ENCODE measurements around the gene TTC9B. TPM values are rescaled to one million over a fixed set of nuclear protein-coding genes. Genes with fewer than 3 reads are reported as not detected.

The TTC9B gene
- total RNA-seq, 4 donors from 2014 or later = not detected

DNA sequence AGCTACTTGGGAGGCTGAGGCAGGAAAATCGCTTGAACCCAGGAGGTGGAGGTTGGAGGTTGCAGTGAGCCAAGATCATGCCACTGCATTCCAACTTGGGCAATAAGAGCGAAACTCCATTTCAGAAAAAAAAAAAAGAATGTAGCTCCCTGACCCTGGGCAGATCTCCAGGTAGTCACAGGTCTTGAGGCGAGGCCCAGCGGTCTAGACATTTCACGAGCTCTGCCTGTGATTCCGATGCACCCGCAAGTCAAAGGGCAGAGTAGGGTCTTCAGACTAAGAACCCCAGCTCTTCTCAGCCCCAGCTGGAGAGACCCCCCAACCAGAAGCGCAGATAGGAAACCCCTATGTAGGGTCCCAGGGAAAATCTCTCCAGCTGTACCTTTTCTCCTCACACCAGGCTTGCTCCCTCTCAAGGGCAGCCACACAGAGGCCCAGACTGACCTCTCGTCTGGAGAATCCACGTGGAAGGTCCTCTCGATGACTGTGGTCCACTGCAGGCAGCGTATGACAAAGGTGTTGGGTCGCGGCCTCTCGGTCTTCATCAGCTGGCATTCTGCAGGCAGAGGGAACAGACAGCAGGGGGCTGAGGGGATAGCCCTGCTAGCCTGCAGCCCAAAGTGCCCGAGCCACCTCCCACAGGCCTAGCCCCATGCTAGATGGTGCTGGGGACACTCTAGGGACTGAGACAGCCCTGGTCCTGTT lies 36.7 kb upstream of the TTC9B start:
- 92 to 95% methylated on average over 4 to 10 of the region's 16 CpGs for WGBS, 2 donors
- H3K9me3 ChIP-seq = no peaks in the 10 kb centered on the region
- H3K27me3 ChIP-seq = no peaks in the 10 kb centered on the region
- H3K27ac ChIP-seq = no peak overlapping the region
- H3K4me3 ChIP-seq = no peak overlapping the region
- H3K36me3 ChIP-seq = peaks cover 20 to 68% (median 22%) of the 10 kb centered on the region in 3 donors
- TF ChIP-seq POLR2A (IDR thresholded peaks at IDR 0.05) = no peak
- no peak for TF ChIP-seq CTCF (IDR thresholded peaks at IDR 0.05)
- DNase-seq = no peak
- H3K4me1 ChIP-seq = peaks cover 7 to 45% (median 10%) of the 10 kb centered on the region in 3 donors
- intact Hi-C loops (cut with DNase I) = no loop called here

DNA sequence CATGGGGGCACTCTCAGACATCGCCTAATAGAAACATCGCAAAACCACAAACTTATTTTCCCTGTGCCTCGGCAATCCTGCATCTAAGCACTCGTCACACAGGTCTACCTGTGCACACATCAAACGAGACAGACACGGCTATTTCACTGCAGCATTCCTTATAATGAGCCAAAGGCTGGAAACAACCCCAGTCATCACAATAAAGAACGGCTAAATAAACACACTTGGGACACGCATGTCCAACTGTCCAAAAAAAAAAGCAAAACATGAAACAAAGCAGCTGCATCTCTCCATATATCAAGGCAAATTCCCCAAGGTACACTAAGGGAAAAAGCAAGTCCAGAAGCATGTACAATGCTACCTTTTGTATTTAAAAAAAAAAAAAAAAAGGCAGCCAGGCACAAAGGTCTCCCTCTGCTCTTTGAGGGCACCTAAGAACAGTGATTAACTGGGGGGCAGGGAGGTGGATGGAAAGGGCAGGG lies 35.5 kb upstream of the TTC9B start:
- DNase-seq = no peak
- Histone ChIP-seq H3K9me3 (no peaks in the 10 kb centered on the region), H3K27ac (no peak overlapping the region), H3K4me1 (peaks cover 7 to 46% (median 10%) of the 10 kb centered on the region in 3 donors), H3K36me3 (peaks cover 20 to 78% (median 22%) of the 10 kb centered on the region in 3 donors), H3K4me3 (no peak overlapping the region), H3K27me3 (no peaks in the 10 kb centered on the region)
- TF ChIP-seq POLR2A (IDR thresholded peaks at IDR 0.05) (no peak), CTCF (IDR thresholded peaks at IDR 0.05) (no peak)
- intact Hi-C loops (cut with DNase I) = no loop called here
- 61 to 80% methylated on average over 8 of the region's 8 CpGs for WGBS, 2 donors

- Histone ChIP-seq H3K9me3 (no peaks in the 10 kb centered on the region), H3K36me3 (peaks cover 20 to 90% (median 22%) of the 10 kb centered on the region in 3 donors)
- no peak for TF ChIP-seq CTCF (IDR thresholded peaks at IDR 0.05)
- TF ChIP-seq POLR2A (IDR thresholded peaks at IDR 0.05) = no peak
These were observed 34.2 kb upstream of the TTC9B start for GRCh38 chr19:40252395-40252794.

GRCh38 chr19:40251991-40252390 lies 33.8 kb upstream of the TTC9B start:
- H3K27ac ChIP-seq = no peak overlapping the region
- no peak for TF ChIP-seq POLR2A (IDR thresholded peaks at IDR 0.05)
- TF ChIP-seq CTCF (IDR thresholded peaks at IDR 0.05) = no peak
- no peak for DNase-seq
- no peaks in the 10 kb centered on the region for H3K9me3 ChIP-seq
- H3K27me3 ChIP-seq = no peaks in the 10 kb centered on the region
- 64 to 93% methylated on average over 3 to 4 of the region's 4 CpGs for WGBS, 2 donors
- H3K4me3 ChIP-seq = no peak overlapping the region
- H3K4me1 ChIP-seq = peaks cover 3 to 36% (median 4%) of the 10 kb centered on the region in 3 donors
- peaks cover 20 to 94% (median 22%) of the 10 kb centered on the region in 3 donors for H3K36me3 ChIP-seq
- intact Hi-C loops (cut with DNase I) = no loop called here

More at GRCh38 chr19:40252395-40252794, 34.2 kb upstream of the TTC9B start:
- 54 to 58% methylated on average over 7 of the region's 7 CpGs for WGBS, 2 donors
- intact Hi-C loops (cut with DNase I) = no loop called here
- DNase-seq = no peak
- no peak overlapping the region for H3K27ac ChIP-seq
- peaks cover 7 to 40% (median 7%) of the 10 kb centered on the region in 3 donors for H3K4me1 ChIP-seq
- H3K27me3 ChIP-seq = no peaks in the 10 kb centered on the region
- no peak overlapping the region for H3K4me3 ChIP-seq

- Histone ChIP-seq H3K4me3 (no peak overlapping the region), H3K27ac (no peak overlapping the region), H3K27me3 (no peaks in the 10 kb centered on the region), H3K9me3 (no peaks in the 10 kb centered on the region), H3K36me3 (peaks cover 17 to 92% (median 17%) of the 10 kb centered on the region in 3 donors), H3K4me1 (peaks cover 0 to 35% (median 0%) of the 10 kb centered on the region in 3 donors)
- DNase-seq = no peak
- TF ChIP-seq CTCF (IDR thresholded peaks at IDR 0.05) (no peak), POLR2A (IDR thresholded peaks at IDR 0.05) (no peak)
- intact Hi-C loops (cut with DNase I) = no loop called here
These were observed 33.1 kb upstream of the TTC9B start for GRCh38 chr19:40251244-40251643.

Data from esophagus squamous epithelium (tissue), 5 donors.